Keratinocyte (primary cell): ENCODE measurements around the gene GRIK4.

Experiments used
- EZH2 ChIP-seq: IDR thresholded peaks from one replicate; pipeline ENCODE4 v1.6.1; 2012; ENCODE audit warnings: inconsistent platforms, mild to moderate bottlenecking, low read length, moderate library complexity
- TF ChIP-seq, protein P1 (sequence below), 3 experiments: IDR thresholded peaks in 1 of 3; conservative IDR thresholded peaks in 1 of 3; optimal IDR thresholded peaks in 1 of 3; 2 replicates in 2 of 3; 3 replicates in 1 of 3; pipeline versions ENCODE3 to v1.5.1; 2011; ENCODE audit warnings: low read length in 3 of 3, mild to moderate bottlenecking in 3 of 3, moderate library complexity in 2 of 3, control low read depth in 1 of 3, inconsistent platforms in 1 of 3; ENCODE audit not compliant: insufficient read depth in 2 of 3; ENCODE audit errors: extremely low read depth in 1 of 3

DNA sequence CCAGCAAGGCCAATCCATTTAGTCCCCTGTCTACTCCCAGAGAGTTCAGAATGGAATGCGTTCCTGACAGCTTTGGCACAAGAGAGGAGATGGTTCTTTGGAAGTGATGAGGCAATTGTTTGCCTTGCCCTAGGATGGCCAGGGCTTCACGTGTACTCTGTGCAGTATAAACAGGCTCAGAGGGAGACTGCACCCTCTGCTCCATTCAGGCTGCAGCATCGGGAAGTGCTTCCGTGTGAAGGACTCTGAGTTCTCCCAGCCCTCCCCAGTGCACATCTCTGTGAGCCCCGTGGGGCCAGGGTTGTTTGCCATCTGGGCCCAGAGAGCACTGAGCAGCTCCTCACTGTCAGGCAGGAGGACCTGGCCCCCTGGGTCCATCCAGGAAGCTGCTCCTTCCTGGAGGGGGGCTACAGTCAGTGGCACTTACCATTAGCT lies 297.1 kb downstream of the GRIK4 start:
- TF ChIP-seq, protein P1, sequence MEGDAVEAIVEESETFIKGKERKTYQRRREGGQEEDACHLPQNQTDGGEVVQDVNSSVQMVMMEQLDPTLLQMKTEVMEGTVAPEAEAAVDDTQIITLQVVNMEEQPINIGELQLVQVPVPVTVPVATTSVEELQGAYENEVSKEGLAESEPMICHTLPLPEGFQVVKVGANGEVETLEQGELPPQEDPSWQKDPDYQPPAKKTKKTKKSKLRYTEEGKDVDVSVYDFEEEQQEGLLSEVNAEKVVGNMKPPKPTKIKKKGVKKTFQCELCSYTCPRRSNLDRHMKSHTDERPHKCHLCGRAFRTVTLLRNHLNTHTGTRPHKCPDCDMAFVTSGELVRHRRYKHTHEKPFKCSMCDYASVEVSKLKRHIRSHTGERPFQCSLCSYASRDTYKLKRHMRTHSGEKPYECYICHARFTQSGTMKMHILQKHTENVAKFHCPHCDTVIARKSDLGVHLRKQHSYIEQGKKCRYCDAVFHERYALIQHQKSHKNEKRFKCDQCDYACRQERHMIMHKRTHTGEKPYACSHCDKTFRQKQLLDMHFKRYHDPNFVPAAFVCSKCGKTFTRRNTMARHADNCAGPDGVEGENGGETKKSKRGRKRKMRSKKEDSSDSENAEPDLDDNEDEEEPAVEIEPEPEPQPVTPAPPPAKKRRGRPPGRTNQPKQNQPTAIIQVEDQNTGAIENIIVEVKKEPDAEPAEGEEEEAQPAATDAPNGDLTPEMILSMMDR (optimal IDR thresholded peaks at IDR 0.05 in 1 of 3, IDR thresholded peaks at IDR 0.05 in 1 of 3, conservative IDR thresholded peaks at IDR 0.05 in 1 of 3; ENCODE audit: extremely low read depth in 1 of 3, insufficient read depth in 2 of 3, low read length in 3 of 3), result no peak
- TF ChIP-seq EZH2, result no peak
